Dendritic cell treated with granulocyte-macrophage colony-stimulating factor and Interleukin-4, amounts not matched to agents 40 ng/mL and 50 ng/mL, for 4 days (primary cell): ENCODE data around the gene POLR2E.
"Not testable (repeated sequence)": the region's sequence is repeated elsewhere in the genome, so short reads cannot be mapped to it uniquely, and the experiment has no call there.

Experiments used
- H3K27ac Mint-ChIP-seq: one replicate; pipeline ENCODE4 v1.8.0; 2022; ENCODE audit warnings: mild to moderate bottlenecking, mixed read lengths
- H3K27me3 Mint-ChIP-seq: one replicate; pipeline ENCODE4 v1.8.0; 2022; ENCODE audit warnings: mild to moderate bottlenecking, mixed read lengths
- H3K36me3 Mint-ChIP-seq: one replicate; pipeline ENCODE4 v1.8.0; 2022; ENCODE audit warnings: low read depth, mixed read lengths
- H3K4me1 Mint-ChIP-seq: one replicate; pipeline ENCODE4 v1.8.0; 2022; ENCODE audit warnings: low read depth, mixed read lengths
- H3K4me3 Mint-ChIP-seq: one replicate; pipeline ENCODE4 v1.8.0; 2022; ENCODE audit warnings: mild to moderate bottlenecking, moderate library complexity, mixed read lengths
- H3K9me3 Mint-ChIP-seq: one replicate; pipeline ENCODE4 v1.8.0; 2022; ENCODE audit warnings: mixed read lengths
- intact Hi-C: fragments of 100-400 bp; cut with micrococcal nuclease; formaldehyde crosslinking; loops from one replicate; pipeline ENCODE4 v1.15.0; 2022

POLR2E gene

DNA sequence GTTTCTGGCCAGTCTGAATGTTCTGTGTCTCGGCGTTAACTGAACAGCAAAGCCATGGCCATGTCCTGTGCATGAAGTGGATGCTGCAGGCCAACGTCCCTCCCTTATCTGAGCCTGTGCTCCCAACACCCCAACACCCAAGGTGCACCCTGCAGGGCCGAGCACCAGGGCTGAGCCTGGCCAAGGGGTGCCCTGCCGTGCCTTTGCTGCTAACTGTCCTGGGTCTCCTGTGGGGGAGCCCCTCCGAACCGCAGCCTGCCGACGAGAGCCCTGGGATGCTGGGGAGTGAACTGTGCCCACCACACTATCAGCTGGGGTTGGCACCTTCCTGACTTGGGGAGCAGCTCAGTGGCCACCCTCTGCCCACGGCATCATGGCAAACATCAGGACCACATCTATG, 26.2 kb upstream of the POLR2E start:
- Mint-ChIP-seq H3K9me3 (no peaks in the 10 kb centered on the region), H3K4me1 (peaks cover 53% of the 10 kb centered on the region), H3K4me3 (no peak overlapping the region), H3K27ac (no peak overlapping the region), H3K27me3 (no peaks in the 10 kb centered on the region), H3K36me3 (peaks cover 98% of the 10 kb centered on the region)
- intact Hi-C loops = no loop called here

- intact Hi-C loops = no loop called here
- H3K9me3 Mint-ChIP-seq = no peaks in the 10 kb centered on the region
- H3K36me3 Mint-ChIP-seq = peaks cover 100% of the 10 kb centered on the region
- no peak overlapping the region for H3K4me3 Mint-ChIP-seq
- H3K27ac Mint-ChIP-seq = no peak overlapping the region
- peaks cover 42% of the 10 kb centered on the region for H3K4me1 Mint-ChIP-seq
- no peaks in the 10 kb centered on the region for H3K27me3 Mint-ChIP-seq
These were observed 24.5 kb upstream of the POLR2E start for GRCh38 chr19:1119475-1120217.

GRCh38 chr19:1118999-1119398, 23.8 kb upstream of the POLR2E start:
- Mint-ChIP-seq H3K27ac (no peak overlapping the region), H3K4me1 (peaks cover 40% of the 10 kb centered on the region), H3K9me3 (no peaks in the 10 kb centered on the region), H3K27me3 (no peaks in the 10 kb centered on the region), H3K4me3 (no peak overlapping the region), H3K36me3 (peaks cover 100% of the 10 kb centered on the region)
- intact Hi-C loops = no loop called here

DNA sequence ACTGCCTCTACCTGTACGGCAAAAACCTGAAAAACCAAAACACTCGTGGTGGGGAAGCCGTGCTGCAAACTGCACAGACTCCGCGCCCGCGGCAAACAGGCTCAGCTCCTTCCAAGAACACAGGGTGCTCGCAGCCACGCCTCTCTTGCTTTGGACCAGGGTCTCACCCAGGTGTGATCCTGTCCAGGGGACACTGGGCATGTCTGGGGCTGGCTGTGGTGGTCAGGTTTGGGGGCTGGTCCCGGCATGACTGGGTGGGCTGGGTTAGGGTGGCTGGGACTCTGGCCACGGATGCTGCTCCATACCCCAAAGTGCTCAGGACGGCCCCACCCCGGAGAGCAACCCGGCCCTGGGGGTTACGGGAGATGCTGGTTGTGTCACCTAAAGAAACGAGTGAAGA, 22.5 kb upstream of the POLR2E start:
- Mint-ChIP-seq H3K4me1 (peaks cover 40% of the 10 kb centered on the region), H3K9me3 (no peaks in the 10 kb centered on the region), H3K27me3 (no peaks in the 10 kb centered on the region), H3K4me3 (no peak overlapping the region), H3K36me3 (peaks cover 100% of the 10 kb centered on the region), H3K27ac (no peak overlapping the region)
- intact Hi-C loops = no loop called here

GRCh38 chr19:1116726-1117581, 21.8 kb upstream of the POLR2E start:
- peaks cover 41% of the 10 kb centered on the region for H3K4me1 Mint-ChIP-seq
- no peak overlapping the region for H3K27ac Mint-ChIP-seq
- no peaks in the 10 kb centered on the region for H3K9me3 Mint-ChIP-seq
- no peak overlapping the region for H3K4me3 Mint-ChIP-seq
- H3K27me3 Mint-ChIP-seq = no peaks in the 10 kb centered on the region
- intact Hi-C loops = no loop called here
- peaks cover 100% of the 10 kb centered on the region for H3K36me3 Mint-ChIP-seq

DNA sequence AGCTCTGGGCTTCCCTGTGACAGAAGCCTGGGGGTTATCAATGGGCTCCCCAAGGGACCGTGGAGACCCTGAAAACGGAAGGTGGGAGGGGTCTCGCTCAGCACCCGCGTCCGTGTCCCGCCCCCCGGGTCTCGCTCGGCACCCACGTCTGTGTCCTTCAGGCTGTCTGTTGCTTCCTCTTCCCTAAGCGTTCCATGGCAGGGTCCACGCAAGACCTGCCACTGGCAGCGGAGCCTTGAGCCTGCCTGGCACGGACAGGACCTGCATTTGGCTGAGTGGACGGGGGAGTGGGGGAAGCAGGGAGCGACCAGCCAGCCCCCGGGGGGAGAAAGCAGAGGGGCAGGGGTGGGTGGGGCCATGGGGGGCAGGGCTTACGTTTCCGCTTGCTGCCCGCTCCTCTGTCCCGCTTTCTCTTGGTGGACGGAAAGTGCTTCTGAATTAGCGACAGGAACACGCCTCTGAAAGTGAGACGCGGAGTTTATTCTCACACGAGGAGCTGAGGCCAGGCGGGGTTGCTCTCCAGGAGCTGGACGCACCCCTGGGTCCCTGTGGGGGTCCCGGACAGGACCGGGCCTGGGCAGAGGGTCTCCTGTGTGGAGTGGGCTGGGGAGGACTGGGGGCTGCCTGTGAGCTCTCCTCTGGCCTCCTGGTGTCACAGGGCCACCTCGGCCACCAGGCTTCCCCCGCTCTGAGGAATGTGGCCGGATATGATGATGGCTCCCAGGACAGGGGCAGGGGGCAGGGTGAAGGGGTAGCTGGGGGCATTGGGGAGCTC, 20.7 kb upstream of the POLR2E start:
- Mint-ChIP-seq H3K9me3 (no peaks in the 10 kb centered on the region), H3K27ac (no peak overlapping the region), H3K36me3 (peaks cover 100% of the 10 kb centered on the region), H3K4me1 (peaks cover 41% of the 10 kb centered on the region), H3K27me3 (no peaks in the 10 kb centered on the region), H3K4me3 (no peak overlapping the region)
- intact Hi-C loops = no loop called here

GRCh38 chr19:1114728-1115127, 19.6 kb upstream of the POLR2E start:
- intact Hi-C loops = loop anchor here (5.0 kb wide), 1 partner anchor 78 kb away; no protein-coding TSS in a partner anchor
- Mint-ChIP-seq H3K36me3 (peaks cover 100% of the 10 kb centered on the region), H3K27ac (peak overlapping the region; percentile 67), H3K4me1 (peaks cover 41% of the 10 kb centered on the region)
- H3K9me3 Mint-ChIP-seq, H3K27me3 Mint-ChIP-seq, H3K4me3 Mint-ChIP-seq: not testable (repeated sequence)

- no peak overlapping the region for H3K4me3 Mint-ChIP-seq
- H3K27me3 Mint-ChIP-seq = no peaks in the 10 kb centered on the region
- intact Hi-C loops = loop anchor here (5.0 kb wide), 1 partner anchor 78 kb away; no protein-coding TSS in a partner anchor
- H3K27ac Mint-ChIP-seq = peak overlapping the region; percentile 67
- H3K9me3 Mint-ChIP-seq = no peaks in the 10 kb centered on the region
- peaks cover 100% of the 10 kb centered on the region for H3K36me3 Mint-ChIP-seq
- peaks cover 41% of the 10 kb centered on the region for H3K4me1 Mint-ChIP-seq
These were observed 18.9 kb upstream of the POLR2E start for GRCh38 chr19:1113986-1114483.

DNA sequence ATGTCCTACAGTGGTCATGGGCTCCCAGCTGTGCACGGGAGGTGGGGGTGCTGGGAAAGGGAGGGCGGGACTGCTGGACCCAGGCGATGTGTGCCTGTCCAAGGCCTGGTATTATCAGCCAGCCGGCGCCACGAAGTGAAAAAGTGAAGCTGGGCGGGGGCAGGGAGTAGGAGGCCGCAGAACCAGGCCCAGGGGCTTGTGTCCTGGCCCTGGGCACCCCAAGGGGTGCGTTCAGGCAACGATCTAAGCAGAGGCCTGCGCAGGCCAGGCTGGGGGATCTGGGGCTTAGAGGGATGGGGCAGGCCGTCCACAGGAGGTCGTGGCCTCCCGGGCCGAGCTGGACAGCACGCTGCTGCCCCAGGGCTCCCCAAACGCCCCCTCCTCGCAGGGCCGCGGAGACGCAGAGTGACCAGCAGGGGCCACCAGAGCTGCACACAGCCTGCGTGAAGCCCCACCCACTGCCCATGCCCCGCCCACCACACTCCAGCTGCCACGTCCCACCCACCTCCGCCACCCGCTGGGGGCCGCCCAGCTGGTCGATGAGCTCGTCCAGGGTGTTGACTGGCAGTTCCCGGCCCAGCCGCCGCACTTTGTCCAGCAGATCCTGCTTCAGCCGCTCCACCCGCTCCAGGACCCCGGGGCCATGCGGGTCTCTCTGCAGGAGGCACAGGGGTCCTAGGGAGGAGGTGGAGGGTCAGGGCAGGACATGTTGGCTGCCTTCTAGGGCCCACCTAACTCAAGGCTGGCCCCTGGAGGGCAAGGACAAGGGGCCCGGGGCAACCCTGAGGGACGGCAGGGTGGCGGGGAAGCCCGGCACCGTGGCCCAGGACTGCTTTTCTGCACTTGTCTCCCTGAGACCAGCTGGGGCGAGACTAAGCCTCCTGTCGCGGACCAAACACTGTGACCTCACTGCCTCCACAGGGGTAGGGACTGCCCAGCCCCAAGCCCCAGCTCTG, 18.1 kb upstream of the POLR2E start:
- intact Hi-C loops = loop anchor here (5.0 kb wide), 1 partner anchor 79 kb away; no protein-coding TSS in a partner anchor

DNA sequence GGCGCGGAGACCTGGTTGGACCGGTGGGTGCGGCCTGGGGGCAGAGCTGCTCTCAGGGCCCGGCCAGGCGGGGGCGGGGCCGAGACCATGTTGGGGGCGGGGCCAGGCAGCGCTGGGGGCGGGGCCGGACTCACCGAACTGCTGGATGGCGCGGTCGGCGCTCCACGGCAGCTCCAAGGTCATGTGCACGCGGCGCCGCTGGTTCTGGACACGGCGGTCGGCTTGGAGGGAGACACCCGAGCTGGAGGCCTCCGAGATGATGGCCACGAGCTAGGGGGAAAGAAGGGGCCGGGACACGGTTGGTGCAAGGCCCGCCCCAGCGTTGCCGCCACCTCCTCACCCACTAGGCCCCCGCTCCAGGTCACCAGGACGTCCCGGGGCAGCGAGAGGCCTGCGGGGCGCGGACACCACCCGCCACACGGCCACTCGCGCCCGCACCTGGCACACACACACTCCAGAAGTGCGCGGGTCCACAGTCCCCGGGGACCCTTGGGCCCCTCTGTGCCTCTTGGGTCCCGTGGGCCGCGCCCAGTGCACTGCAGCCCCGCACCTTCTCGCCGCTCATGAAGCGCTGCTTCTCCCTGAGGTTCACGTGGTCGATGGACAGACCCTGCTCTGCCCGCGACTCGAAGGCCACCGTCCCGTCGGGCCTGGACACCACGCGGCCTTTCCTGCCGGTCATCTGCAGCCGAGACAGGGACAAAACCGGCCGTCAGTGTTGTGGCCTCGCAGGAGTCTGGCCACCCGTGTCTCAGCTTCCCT, 17.3 kb upstream of the POLR2E start:
- no peak overlapping the region for H3K4me3 Mint-ChIP-seq
- peaks cover 95% of the 10 kb centered on the region for H3K36me3 Mint-ChIP-seq
- intact Hi-C loops = loop anchor here (5.0 kb wide), 1 partner anchor 80 kb away; no protein-coding TSS in a partner anchor
- peak overlapping the region; percentile 67 for H3K27ac Mint-ChIP-seq
- no peaks in the 10 kb centered on the region for H3K9me3 Mint-ChIP-seq
- no peaks in the 10 kb centered on the region for H3K27me3 Mint-ChIP-seq
- peaks cover 33% of the 10 kb centered on the region for H3K4me1 Mint-ChIP-seq

More for the DNA sequence above, 18.1 kb upstream of the POLR2E start:
- H3K9me3 Mint-ChIP-seq = no peaks in the 10 kb centered on the region
- peak overlapping the region; percentile 67 for H3K27ac Mint-ChIP-seq
- H3K4me3 Mint-ChIP-seq = no peak overlapping the region
- peaks cover 34% of the 10 kb centered on the region for H3K4me1 Mint-ChIP-seq
- peaks cover 100% of the 10 kb centered on the region for H3K36me3 Mint-ChIP-seq
- H3K27me3 Mint-ChIP-seq = no peaks in the 10 kb centered on the region

- H3K36me3 Mint-ChIP-seq = peaks cover 95% of the 10 kb centered on the region
- peaks cover 36% of the 10 kb centered on the region for H3K4me1 Mint-ChIP-seq
- H3K9me3 Mint-ChIP-seq = no peaks in the 10 kb centered on the region
- H3K4me3 Mint-ChIP-seq = no peak overlapping the region
- no peaks in the 10 kb centered on the region for H3K27me3 Mint-ChIP-seq
- intact Hi-C loops = loop anchor here (5.0 kb wide), 1 partner anchor 81 kb away; no protein-coding TSS in a partner anchor
- H3K27ac Mint-ChIP-seq = no peak overlapping the region
These were observed 16.6 kb upstream of the POLR2E start for GRCh38 chr19:1111641-1112267.
